GM20000 (cell line): Measurements from ENCODE around the gene GRID1.

Experiments
- DNase-seq: peaks from one replicate; pipeline ENCODE4 v3.0.0; 2012; ENCODE audit warnings: low spot score
- TF ChIP-seq, protein P1 (sequence below): IDR thresholded peaks from 2 replicates; pipeline ENCODE4 v1.5.1; 2012; ENCODE audit warnings: mild to moderate bottlenecking, control low read depth; ENCODE audit errors: extremely low read depth, missing control alignments

Gene GRID1

DNA sequence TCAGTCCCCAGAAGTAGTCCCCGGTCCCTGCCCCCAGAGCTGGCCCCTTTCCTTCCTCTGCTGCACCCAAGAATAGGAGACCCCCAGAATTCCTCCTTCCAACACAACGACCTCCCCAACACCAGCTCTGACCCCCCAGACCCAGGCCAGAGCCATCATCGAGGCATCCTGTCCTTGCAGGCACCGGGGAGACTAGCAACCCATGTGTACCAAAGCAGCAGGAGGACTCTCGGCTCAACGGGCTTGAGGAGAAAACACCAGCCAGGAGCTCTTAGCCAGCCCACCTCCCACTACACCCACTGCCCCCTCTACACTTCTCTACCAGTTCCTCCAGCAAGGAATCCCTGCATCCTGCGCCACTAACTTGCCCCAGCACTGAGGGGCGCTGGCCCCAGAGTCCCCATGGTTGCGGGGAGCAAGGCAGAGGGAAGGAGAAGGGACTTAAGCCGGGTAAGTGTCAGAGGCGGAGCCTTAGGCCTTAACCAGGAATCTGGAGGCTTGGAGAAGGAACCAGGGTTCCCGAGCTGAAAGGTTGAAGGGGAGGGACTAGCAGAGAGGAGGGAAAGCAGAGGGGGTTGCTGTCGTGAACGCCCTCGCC is 3.9 kb downstream of the GRID1 start:
- no peak for DNase-seq

DNA sequence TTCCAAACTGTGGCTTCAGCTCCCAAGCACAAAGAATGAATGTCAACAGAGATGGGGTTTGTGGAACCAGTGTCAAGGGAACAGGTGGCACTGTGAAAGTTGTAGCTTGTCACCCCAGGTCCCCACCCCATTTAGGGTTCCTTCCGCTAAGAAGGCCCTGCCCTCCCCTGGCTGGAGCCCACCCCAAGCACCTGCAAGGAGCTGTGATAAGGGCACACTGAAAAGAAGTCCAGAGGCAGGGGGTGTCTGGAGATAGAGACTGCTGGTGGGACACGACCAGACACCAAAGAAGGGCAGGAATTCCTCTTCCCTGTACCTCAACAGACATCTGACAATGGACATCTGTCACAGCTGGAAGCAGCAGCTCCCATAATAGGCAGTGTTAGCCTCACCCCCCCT is 4.5 kb downstream of the GRID1 start:
- no peak for DNase-seq

More for the DNA sequence above, 3.9 kb downstream of the GRID1 start:
- TF ChIP-seq, protein P1, sequence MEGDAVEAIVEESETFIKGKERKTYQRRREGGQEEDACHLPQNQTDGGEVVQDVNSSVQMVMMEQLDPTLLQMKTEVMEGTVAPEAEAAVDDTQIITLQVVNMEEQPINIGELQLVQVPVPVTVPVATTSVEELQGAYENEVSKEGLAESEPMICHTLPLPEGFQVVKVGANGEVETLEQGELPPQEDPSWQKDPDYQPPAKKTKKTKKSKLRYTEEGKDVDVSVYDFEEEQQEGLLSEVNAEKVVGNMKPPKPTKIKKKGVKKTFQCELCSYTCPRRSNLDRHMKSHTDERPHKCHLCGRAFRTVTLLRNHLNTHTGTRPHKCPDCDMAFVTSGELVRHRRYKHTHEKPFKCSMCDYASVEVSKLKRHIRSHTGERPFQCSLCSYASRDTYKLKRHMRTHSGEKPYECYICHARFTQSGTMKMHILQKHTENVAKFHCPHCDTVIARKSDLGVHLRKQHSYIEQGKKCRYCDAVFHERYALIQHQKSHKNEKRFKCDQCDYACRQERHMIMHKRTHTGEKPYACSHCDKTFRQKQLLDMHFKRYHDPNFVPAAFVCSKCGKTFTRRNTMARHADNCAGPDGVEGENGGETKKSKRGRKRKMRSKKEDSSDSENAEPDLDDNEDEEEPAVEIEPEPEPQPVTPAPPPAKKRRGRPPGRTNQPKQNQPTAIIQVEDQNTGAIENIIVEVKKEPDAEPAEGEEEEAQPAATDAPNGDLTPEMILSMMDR, result no peak

DNA sequence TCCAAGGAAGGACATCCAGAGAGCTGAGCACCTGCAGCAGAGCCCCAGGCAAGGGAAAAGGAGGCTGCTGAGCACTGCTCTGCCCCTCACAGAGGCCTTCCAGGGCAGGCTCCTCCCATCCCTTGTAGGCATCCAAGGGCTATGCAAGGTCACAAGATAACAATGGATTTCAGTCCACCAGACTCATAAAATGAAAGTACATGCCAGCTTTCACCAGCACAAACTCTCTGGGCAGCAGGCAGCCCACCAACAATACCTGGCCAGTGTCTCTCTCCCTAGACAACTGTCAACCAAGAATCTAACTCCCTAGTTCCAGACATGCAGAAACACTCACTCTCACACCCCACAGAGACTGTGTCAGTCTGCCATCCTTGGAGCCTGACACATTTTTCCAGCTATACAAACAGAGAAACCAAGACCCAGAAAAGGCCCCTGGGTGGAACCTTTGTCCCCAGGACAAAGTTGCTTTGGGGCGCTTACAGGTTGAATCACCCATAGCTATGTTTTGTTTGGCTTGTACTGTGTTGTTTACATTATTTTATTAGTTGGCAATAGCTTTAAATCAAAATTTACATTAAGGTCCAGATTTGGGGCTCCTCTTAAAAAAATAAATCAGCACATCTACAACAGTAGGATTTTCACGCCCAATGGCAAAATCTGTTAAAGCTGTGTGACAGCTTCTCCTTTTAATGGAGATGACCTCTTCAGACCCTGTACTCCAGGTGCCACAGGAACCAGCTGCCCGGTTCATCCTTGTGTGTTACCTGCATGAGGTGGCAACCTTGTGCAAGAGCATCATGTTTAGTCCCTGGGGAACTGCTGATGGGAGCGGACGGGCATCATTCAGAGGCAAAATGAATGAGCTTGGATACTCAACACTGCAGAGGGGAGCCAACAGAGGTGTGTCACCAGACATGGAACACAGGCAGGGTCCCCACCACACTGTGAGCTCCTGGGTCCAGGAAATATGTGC is 5.2 kb downstream of the GRID1 start:
- DNase-seq, result no peak
- TF ChIP-seq, protein P1, result no peak

More for the DNA sequence above, 4.5 kb downstream of the GRID1 start:
- TF ChIP-seq, protein P1, result no peak

DNA sequence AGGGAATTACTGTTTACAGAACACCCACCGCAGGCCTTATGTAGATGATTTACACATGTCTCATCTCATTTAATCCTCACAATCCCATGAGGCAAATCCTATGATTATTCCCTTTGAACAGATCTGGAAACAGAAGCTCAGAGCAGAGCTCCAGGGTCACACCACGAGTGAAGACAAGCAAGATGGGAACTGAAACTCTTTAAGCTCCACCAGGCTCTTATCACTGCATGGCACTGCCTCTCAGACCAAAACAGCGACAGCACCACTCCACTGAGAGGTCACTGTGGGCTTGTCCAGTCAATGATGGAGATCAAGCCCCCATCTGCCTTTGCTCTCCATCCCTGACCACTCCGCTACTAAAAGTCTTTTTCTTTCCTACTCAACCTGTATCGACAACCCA is 5.9 kb downstream of the GRID1 start:
- no peak for DNase-seq
- TF ChIP-seq, protein P1, result no peak

DNA sequence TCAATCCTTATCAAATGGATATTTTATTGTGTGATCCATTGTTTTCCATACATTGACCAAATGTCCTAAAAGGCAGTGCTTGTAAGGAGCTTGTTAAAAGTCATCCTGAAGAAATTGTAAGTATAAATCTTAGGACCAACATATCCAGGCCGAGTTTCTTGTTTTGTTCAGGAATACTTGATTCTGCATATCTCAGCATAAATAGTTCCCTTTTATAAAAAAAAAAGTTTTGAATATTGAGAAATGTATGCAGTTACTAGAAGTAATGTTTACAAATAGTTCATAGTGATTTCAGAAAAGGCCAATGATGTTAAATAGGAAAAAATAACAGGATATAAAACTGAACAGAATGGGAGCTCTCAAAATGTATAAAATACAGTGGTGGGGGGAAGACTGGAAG is 6.6 kb downstream of the GRID1 start:
- DNase-seq, result no peak
- TF ChIP-seq, protein P1, result no peak

DNA sequence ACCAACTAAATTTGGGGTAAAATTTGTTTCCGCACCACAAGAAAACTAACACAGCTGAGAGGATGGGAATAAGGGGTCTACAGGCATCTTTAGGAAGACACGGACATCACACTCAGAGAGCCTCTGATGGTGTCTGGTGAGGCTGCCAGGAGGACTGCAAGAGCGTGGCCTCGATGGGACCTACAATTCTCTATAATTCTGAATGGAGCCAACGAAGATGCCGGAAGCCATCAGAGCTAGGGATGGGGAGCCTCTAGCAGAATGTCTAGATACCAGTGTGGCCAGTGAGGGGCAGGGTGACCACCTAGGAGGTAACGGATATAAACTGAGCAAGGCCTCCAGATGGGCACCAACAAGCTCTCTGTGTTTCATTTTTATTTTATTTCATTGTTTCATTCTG is 7.5 kb downstream of the GRID1 start:
- TF ChIP-seq, protein P1, result no peak

DNA sequence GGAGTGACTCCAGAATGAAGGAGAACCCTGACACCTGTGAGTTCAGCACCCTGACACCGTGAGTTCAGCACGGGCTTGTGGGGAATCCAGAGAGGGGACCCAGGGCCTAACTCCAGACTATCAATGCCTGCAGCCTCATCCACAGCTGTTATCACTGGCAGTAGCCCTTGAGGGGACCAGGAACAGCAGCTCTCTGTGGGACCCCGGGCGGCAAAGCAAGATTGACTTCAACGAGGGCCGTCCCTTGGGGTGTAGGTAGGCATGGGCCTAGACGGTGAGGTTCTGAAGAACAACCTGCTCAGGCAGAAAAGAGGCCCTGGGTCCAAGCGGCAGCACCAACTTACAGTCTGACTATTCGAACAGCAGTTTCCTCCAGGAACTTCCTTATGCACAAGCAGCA is 8.9 kb downstream of the GRID1 start:
- TF ChIP-seq, protein P1, result no peak
- DNase-seq, result no peak

More for the DNA sequence above, 7.5 kb downstream of the GRID1 start:
- DNase-seq, result no peak
